Subcutaneous adipose tissue (tissue), 4 donors: ENCODE data around the gene PSMC3. TPM values are rescaled to one million over a fixed set of nuclear protein-coding genes. Genes with fewer than 3 reads are reported as not detected.

ENCODE experiments used
- CTCF ChIP-seq: fragments of 450-650 bp; IDR thresholded peaks from one replicate; pipeline ENCODE4 v1.5.1; 2016; ENCODE audit warnings: low read depth, mild to moderate bottlenecking, control low read depth, antibody characterized with exemption, moderate library complexity
- total RNA-seq, 4 donors: library from RNA; depleted of rRNA; stranded (reverse); fragments of >200 nt; gene quantifications; one replicate each; pipeline ENCODE4 v1.1.0, GENCODE V29; 2016

PSMC3 gene
- total RNA-seq, 4 donors from 2014 or later: 67.3 to 156 (median 102) TPM

GRCh38 chr11:47396049-47396320 lies 30.3 kb downstream of the PSMC3 start:
- TF ChIP-seq CTCF: no peak

- TF ChIP-seq CTCF: no peak
These were observed 30.8 kb downstream of the PSMC3 start for GRCh38 chr11:47395223-47396048.

GRCh38 chr11:47394322-47395222 lies 31.7 kb downstream of the PSMC3 start:
- no peak for TF ChIP-seq CTCF

- no peak for TF ChIP-seq CTCF
These were observed 32.3 kb downstream of the PSMC3 start for GRCh38 chr11:47394050-47394321.

GRCh38 chr11:47393163-47394049 lies 32.8 kb downstream of the PSMC3 start:
- no peak for TF ChIP-seq CTCF

GRCh38 chr11:47392546-47393162 lies 33.6 kb downstream of the PSMC3 start:
- TF ChIP-seq CTCF: no peak
